GM19328 (cell line): ENCODE measurements around the gene CNTN6.

Source experiments
- ATAC-seq: cut with Tn5 transposase; IDR thresholded peaks from one replicate; pipeline ENCODE4 v1.9.1; 2021; ENCODE audit warnings: mild to moderate bottlenecking, moderate library complexity; ENCODE audit not compliant: unreplicated experiment

Gene CNTN6

DNA sequence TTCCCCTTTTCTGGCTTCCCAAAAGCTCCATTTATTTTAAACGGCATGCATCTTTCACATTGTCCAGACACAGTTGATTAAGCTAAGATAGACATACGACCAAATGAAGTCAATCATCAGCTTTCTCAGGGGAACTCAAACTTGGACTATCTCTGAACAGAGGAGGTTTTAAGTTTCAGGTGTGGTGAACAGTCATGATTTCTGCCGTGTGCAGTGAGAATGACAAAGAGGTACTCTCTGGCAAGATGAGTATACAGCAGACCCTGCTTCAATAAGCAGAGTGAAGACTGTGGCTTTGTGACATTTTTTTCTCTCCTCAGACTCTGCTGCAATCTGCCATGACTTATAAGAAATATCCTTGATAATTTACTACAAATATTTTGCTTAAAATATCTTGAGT, 307.7 kb downstream of the CNTN6 start:
- ATAC-seq, result no peak

DNA sequence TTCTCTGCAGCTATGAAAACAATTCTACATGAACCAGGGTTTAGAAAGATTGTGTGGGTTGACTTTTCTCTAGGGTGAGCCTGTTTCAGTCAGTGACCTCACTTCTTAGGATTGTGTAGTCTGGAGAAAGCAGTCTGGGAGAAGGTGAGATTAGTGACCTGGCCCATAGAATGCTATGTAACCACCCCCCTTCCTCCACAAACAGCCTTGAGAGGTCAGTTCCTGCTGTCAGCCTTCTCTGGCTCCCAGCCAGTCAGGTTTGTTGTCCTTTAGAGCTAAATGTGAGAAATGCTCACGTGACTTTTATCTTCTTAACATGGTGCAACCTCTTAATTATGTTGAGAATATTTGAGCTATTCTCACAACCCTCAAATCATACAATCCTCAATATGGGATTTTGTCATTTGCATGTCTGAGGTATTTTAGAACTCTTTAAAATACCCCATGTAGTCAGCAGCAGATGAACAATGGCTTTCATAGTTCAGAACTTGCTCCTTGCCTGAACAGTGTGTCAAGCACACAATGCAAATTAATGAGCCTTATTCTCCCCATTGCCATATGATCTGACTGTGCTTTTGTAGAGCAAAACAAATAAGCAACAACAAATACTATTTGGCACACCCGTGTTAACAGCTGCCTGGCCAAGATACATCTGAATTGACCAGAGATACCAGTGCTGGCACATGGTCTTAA, 311.6 kb downstream of the CNTN6 start:
- ATAC-seq, result no peak

DNA sequence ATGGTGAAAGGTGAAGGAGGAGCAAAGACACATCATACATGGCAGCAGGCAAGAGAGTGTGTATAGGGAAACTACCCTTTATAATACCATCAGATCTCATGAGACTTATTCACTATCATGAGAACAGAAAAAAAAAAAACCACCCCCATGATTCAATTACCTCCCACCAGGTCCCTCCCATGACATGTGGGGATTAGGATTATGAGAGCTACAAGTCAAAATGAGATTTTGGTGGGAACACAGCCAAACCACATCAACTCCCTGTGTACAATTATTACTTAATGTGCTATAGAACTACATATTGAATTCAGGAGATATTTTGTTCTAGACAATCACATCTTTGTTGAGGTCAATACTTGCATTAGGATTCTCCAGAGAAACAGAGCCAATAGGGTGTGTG, 313.4 kb downstream of the CNTN6 start:
- ATAC-seq, result no peak

DNA sequence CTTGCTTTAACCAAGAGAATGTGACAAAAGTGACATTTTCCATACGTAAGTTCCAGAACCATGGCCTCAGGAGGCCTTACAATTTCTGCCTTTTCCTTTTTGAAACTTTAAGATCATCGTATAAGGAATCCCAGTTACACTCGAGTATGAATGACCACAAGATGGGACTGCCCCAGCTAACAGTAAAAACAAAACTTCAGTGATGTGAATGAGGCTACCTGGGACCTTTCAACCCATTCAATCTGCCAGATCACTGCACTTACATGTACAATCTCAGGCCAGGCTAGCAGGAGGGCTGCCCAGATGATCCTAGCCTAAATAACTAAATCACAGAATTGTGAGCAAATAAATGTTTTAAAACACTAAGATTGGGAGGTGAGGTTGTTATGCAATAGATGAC, 328.8 kb downstream of the CNTN6 start:
- no peak for ATAC-seq

DNA sequence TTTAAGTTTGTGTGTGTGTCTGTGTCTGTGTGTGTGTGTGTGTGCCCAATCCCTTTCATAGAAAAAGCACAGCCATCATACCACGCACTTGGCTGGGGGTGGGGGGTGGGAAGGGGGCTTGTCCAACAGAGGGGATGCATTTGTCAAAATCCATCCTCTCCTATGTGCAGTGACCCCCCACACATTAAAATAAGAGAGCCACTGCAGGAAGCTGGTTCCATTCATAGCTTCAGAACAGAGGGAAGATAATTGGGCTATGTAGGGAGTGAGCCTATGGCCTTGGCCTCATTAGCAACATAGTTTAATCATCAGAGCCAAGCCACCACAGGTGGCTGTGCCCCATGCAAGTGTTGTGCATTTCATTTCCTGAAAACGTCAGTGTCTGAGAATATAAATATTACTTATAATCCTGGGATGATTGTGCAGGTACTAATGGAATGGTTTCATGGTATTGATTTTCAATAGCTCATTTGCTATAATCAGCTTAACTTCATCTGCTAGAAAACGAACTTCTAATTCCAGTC, 330.8 kb downstream of the CNTN6 start:
- no peak for ATAC-seq

DNA sequence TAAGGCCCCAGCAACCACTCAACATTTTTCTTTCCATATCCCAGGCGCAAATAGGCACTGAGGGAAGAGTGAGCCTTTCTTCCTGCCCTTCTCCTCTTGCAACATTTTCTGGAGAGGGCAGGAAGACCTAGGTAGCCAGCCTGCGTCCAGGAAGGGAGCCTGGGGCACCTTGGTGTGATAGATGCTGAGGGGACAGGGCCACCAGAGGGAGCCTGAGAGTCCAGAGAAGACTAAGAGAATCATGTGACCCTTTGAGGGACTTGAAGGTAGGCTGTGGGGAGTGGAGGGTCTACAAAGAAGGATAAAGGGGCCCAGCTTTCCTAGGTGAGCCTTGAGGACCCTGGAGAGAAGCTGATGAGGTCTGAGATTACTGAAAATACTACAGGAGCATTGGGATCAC, 346.6 kb downstream of the CNTN6 start:
- ATAC-seq, result no peak

DNA sequence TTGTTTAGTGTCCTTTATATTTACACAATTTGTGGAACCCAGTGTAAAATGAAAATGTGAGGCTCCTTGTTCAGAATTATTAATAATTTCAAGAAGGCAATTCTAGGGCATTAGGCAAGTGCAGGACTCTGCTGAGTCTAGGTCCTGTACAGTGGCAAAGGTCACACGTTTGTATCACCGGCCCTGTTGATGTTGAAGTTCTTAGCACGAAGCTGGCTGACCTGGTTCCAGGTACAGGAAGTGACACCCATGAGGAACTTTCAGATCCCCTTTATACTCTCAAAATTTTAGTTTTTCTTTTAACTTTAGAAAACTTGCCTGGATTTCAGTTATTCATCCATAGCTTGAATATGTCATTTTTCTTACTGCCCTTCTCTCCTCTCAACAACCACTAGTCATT, 349.4 kb downstream of the CNTN6 start:
- ATAC-seq, result no peak

DNA sequence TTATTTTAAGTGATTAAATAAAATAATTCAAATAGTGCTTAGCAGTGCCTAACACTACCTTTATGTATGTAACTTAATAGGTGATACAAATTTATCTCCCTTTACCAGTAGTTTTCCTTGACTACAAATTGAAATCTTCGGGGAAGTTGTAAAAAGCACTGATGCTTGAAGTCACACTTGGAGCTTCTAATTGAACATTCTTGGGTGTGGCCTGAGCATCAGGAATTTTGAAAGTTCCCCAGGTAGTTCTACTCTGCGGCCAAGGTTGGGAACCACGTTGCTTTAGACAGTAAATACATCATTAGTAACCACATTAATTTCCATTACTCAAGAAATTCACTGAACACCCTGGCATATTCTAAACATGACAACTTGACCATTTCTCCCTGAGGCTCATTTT, 351.4 kb downstream of the CNTN6 start:
- ATAC-seq, result no peak

DNA sequence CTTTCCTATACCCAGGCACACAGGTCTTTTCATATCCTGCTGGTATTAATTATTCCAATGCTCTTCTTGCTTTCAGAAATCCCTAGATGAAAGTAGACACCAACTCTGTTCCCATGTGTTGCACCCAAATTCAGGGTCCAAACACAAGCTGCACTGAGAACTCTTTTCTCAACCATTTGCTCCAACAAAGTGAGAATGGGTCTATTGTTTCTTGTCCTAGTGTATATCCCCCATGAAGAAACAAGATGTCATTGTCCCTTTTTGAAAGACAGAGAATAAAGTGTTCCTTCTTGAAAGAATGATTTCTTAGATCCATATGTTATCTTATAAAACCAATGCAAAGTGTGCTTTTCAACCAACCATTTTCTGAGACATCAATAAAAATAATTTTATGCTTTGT, 353.7 kb downstream of the CNTN6 start:
- ATAC-seq, result no peak

DNA sequence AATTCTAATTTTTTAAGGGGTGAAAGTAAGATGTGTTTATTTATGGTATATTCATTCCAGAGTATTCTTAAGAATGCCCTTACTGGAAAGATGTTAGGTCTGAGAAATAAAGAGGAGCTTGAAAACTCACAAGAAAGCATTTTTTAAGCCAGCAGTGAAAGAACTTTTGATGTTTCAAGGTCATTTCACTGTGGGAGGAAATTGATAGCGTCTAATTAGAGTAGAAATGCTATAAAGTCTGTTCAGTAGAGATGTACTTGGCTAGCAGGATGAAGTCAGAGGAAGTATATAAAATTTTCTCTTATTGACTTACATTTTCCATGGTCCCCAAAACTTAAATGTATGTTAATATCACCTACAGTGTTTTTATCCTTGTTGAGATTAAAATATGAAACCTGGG, 354.6 kb downstream of the CNTN6 start:
- no peak for ATAC-seq

DNA sequence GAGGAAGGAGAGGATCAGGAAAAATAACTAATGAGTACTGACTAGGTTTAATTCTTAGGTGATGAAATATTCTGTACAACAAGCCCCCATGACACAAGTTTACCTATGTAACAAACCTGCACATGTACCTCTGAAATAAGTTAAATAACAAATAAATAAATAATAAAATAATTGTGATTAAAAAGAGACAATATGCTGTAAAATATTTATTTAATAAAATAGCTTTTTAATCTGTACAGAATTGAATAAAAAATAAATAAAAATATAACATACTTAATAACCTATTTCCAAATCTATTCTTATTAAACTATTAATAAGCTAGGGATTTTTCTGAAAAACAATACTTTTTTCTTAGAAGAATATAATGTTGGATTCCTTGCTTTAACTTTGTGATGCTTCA, 355.6 kb downstream of the CNTN6 start:
- ATAC-seq, result no peak
